GM03348 (cell line): ENCODE data around the gene RSPH3.
"Not testable (repeated sequence)": the region's sequence is repeated elsewhere in the genome, so short reads cannot be mapped to it uniquely, and the experiment has no call there.

Experiments
- DNase-seq: peaks from one replicate; pipeline ENCODE4 v3.0.0; 2012; ENCODE audit warnings: low spot score

Gene RSPH3

DNA sequence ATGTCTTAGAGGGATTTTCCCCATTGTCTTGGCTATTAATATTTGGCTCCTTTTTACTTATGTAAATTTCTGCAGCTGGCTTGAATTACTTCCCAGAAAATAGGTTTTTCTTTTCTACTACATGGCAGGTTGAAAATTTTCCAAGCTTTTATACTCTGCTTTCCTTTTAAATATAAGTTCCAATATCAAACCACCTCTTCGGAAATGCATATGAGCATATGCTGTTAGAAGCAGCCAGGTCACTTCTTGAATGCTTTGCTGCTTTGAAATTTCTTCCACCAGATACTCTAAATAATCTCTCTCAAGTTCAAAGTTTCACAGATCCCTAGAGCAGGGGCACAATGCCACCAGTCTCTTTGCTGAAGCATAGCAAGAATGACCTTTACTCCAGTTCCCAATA, 25.2 kb upstream of the RSPH3 start:
- not testable (repeated sequence) for DNase-seq

- no peak for DNase-seq
These were observed 23.9 kb upstream of the RSPH3 start for GRCh38 chr6:159023893-159024292.

DNA sequence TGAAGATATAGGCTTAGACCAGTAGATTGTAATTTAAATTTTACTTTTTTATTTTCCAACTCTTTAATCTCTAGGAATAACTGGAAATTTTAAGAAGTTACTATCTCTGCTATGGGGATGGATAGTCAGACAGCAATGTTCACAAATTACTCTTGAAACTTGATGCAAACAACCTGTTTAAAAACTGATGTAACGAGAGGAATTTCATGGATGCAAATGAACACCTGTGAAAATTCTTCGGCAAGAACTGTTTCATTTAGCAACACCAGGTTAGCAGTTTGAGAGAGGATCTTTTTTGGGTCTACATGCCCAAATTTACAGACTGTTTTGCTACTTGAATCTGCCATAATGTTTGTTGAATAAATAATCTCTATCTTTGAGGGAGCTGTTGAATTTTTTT, 20.0 kb upstream of the RSPH3 start:
- no peak for DNase-seq

- DNase-seq = no peak
These were observed 18.0 kb upstream of the RSPH3 start for GRCh38 chr6:159017757-159018559.

DNA sequence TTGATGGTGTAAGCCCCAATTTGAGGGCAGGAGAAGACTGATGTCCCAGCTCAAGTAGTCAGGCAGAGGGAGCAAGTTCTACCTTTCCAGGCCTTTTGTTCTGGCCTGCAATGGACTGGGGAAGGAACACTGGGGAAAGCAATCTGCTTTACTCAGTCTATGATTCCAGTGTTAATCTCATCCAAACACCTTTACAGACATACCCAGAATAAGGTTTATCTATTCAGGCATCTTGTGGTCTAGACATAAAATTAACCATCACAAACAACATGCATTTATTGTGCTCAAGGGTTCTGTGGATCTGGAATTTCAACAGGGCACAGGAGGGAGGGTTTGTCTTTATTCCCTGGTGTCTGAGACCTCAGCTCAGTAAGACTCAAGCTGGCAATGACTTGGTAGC, 14.4 kb upstream of the RSPH3 start:
- no peak for DNase-seq

DNA sequence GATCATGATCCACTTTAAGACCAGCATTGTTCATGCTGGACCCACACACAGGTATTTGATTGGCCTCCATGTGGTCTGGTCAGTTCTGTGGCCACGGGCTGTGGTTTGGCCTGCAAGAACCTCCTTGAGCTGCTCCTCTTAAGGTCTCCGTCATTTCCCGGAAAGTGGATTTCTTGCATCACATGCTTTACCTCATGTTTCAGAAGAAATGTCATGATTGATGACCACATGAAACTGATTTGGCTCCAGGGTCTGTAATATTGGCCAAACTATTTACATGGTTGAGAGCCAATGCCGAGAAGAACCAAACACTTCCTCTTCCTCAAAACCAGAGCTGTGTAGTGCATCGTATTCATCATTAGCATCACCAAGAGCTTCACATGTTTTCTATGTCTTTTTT, 13.2 kb upstream of the RSPH3 start:
- DNase-seq = no peak

DNA sequence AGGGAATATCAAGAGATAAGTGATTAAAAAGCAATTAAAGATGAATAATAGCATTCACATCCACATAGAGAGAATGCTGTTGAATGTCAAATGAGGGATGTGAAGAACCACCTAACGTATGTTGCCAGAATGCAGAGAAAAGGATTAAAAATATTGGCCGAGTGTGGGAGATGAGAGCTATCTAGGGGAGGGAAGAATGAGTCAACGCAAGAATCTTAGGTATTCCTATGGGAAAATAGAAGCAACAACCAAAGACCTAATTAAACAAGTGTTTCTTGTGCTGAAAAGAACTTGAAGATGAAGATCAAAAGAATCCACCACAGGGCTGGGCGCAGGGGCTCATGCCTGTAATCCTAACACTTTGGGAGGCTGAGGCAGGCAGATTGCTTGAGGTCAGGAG, 12.2 kb upstream of the RSPH3 start:
- DNase-seq = no peak

- not testable (repeated sequence) for DNase-seq
These were observed 10.1 kb upstream of the RSPH3 start for GRCh38 chr6:159010037-159010612.

GRCh38 chr6:159008656-159009288, 8.8 kb upstream of the RSPH3 start:
- DNase-seq = peak; percentile 55

- no peak for DNase-seq
These were observed 7.5 kb upstream of the RSPH3 start for GRCh38 chr6:159007510-159007909.

- no peak for DNase-seq
These were observed 5.4 kb upstream of the RSPH3 start for GRCh38 chr6:159005436-159005835.

DNA sequence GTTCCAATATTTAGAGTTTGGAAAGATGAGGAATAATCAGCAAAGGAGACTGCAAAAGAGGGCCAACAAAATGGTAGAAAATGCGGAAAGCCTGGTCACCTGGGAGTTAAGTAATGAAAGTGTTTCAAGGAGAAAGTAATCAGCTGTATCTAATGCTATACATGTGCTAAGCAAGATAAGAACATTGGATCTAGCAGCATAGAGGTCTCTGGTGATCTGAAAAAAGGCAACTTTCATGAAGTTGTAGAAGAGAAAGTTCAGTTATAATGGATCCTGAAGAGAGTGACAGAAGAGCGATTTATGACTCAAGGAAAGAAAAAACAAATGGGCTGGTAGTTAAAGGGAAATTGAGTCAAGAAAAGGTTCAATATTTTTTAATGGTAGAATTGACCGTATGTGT, 4.6 kb upstream of the RSPH3 start:
- no peak for DNase-seq

- peak; percentile 51 for DNase-seq
These were observed 2.6 kb upstream of the RSPH3 start for GRCh38 chr6:159002432-159003155.

DNA sequence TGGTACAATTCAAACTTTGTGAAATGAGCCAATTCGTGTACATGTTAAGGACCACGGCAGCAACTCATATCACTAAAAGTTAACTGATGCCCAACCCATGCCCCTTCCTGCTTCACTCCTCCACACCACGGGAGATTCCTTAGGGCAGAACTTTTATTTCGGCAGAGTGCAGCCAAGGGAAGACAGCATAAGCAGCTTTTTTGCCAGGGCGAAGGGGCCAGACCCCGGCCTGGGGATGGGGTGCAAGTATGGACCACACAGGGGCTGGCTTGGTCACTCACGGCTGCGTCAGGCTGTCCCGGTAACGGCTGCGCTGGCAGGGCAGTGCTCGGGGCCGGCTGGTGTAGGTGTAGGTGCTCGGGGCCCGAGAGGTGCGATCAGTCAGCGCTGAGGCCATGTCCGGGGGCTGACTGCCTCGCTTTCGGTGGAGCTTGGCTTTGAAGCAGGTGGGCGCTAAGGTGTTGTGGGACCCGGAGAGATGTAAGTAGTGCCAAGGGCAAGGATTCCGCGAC, 792 bp downstream of the RSPH3 start:
- peak; percentile 36 for DNase-seq

DNA sequence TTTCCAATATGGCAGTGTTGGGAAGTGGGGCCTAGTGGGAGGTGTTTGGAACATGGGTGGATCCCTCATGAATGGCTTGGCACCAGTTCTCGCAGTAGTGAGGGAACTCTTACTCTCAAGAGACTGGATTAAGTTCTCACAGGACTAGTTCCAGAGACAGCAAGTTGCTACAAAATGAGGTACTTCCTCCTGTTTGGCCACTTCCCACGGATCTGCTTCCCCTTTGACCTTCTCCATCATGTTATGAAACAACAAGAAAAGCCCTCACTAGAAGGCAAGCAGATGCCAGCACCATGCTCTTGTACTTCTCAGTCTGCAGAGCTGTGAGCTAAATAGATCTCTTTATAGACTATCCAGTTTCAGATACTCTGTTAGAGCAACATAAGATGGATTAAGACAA, 3.1 kb downstream of the RSPH3 start:
- DNase-seq = no peak

- DNase-seq = no peak
These were observed 6.4 kb downstream of the RSPH3 start for GRCh38 chr6:158993639-158994038.

GRCh38 chr6:158991017-158991723, 8.8 kb downstream of the RSPH3 start:
- DNase-seq = no peak

GRCh38 chr6:158989711-158990110, 10.3 kb downstream of the RSPH3 start:
- not testable (repeated sequence) for DNase-seq

GRCh38 chr6:158988477-158988876, 11.5 kb downstream of the RSPH3 start:
- DNase-seq = no peak

- no peak for DNase-seq
These were observed 12.3 kb downstream of the RSPH3 start for GRCh38 chr6:158987657-158988056.

DNA sequence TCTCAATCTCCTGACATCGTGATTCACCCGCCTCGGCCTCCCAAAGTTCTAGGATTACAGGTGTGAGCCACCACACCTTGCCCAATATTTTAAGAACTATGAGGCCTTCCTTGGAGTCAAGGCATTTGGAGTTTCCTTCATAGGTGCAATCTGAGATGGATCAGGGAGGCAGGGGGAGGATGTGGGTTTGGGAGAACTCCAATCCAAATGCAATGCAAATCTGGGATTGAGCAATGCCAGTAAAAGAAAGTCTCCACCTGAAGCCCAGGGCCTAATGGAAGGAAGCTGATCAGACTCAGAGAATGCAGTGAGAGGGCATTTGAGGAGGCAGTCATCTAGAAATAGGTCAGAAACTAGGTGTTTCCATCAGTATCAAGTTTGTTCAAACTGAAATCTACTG, 21.2 kb downstream of the RSPH3 start:
- DNase-seq = peak; percentile 52

DNA sequence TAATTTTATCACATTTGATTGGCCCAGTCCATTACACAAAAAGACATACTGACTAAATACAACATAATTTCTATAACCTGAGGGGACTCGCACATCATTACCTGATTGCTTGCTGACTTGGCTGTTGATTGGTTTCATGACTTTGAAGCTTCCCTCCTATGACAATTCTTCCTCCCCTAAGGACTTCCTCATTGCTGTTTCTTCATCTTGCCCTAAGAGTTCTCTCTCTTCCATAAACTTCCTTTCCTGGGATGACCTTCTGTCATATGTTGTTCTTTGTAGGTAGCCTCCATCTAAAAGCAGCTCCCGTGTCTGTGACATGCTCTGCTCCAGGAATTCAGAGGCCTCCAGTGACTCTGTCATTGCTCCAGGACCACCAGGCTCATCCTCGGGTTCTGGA, 22.6 kb downstream of the RSPH3 start:
- DNase-seq = no peak
